Left ventricle myocardium inferior (tissue), 1 donor: ENCODE measurements around the gene CA10. TPM values are rescaled to one million over a fixed set of nuclear protein-coding genes. Genes with fewer than 3 reads are reported as not detected.

ENCODE experiments used
- DNase-seq: peaks from one replicate; pipeline ENCODE4 v3.0.0-alpha.2; 2020
- H3K27ac ChIP-seq: fragments of 200-600 bp; replicated peaks from 2 replicates; pipeline ENCODE4 v1.8.0; 2021
- H3K27me3 ChIP-seq: fragments of 200-600 bp; 2 replicates; pipeline ENCODE4 v1.8.0; 2021; ENCODE audit warnings: low read depth
- H3K36me3 ChIP-seq: fragments of 200-600 bp; 2 replicates; pipeline ENCODE4 v1.8.0; 2021
- H3K4me1 ChIP-seq: fragments of 200-600 bp; 2 replicates; pipeline ENCODE4 v1.8.0; 2021
- H3K4me3 ChIP-seq: fragments of 200-600 bp; 2 replicates; pipeline ENCODE4 v1.8.0; 2021; ENCODE audit warnings: mild to moderate bottlenecking, moderate library complexity
- H3K9me3 ChIP-seq: fragments of 200-600 bp; replicated peaks from 2 replicates; pipeline ENCODE4 v1.8.0; 2021
- CTCF ChIP-seq: fragments of 200-600 bp; IDR thresholded peaks from 2 replicates; pipeline ENCODE4 v1.8.0; 2021; ENCODE audit warnings: antibody characterized with exemption, mild to moderate bottlenecking, borderline replicate concordance
- intact Hi-C: fragments of 100-400 bp; cut with micrococcal nuclease; formaldehyde crosslinking; loops from one replicate; pipeline ENCODE4 v1.11.0; 2022
- total RNA-seq: library from RNA; stranded (reverse); fragmentation: NEBNext Ultra II Directional; extraction: Animal tissue kit (Norgen Biotek cat#: 25700); gene quantifications from one replicate; pipeline ENCODE4 v1.2.1, GENCODE V29; 2021
- donor health status: DM: no; HTN: yes; CAD: no; lungs with severe emphysema.

The CA10 gene
- total RNA-seq, 1 donor from 2014 or later = not detected

DNA sequence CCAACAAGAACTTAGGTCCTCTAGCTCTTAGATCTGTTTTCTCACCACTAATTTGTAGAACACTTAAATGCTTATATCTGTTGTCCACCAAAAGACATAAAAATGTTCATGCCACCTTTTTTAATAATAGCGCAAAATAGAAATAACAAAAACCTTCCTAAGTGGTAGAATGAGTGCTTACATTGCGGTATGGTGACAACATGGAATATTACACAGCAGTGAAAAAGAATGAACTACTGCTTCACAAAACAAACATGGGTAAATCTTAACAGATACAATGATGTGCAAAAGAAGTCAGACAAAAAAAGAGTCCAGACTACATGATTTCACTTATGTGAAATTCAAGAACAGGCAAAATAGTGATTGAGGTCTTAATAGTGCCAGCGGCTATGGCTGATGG, 351.1 kb downstream of the CA10 start:
- H3K36me3 ChIP-seq = no peaks in the 10 kb centered on the region
- peaks cover 7% of the 10 kb centered on the region for H3K9me3 ChIP-seq
- no peak for DNase-seq
- TF ChIP-seq CTCF = no peak
- no peak overlapping the region for H3K27ac ChIP-seq
- intact Hi-C loops = no loop called here
- H3K4me1 ChIP-seq = no peaks in the 10 kb centered on the region
- peaks cover 9% of the 10 kb centered on the region for H3K27me3 ChIP-seq
- H3K4me3 ChIP-seq = no peak overlapping the region

DNA sequence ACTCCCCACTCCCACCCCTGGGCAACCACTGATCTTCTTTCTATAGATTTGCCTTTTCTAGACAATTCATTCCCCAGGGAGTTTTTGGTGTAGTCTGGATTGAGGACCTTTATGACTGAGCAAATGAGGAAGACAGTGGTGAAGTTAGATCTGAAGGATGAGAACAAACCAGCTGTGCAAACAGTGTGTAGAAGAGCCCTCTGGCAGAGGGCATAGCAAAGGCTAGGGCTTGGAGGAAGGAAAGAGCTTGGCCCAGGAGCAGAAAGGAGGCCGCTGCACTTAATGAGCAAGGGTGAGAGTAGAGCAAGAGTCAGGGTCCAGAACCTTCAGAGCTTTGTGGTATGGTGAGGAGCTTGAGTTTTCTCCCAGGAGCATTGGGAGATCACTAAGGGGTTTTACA, 352.7 kb downstream of the CA10 start:
- intact Hi-C loops = no loop called here
- H3K4me1 ChIP-seq = no peaks in the 10 kb centered on the region
- no peak overlapping the region for H3K4me3 ChIP-seq
- H3K27me3 ChIP-seq = peaks cover 9% of the 10 kb centered on the region
- TF ChIP-seq CTCF = no peak
- peaks cover 3% of the 10 kb centered on the region for H3K9me3 ChIP-seq
- no peaks in the 10 kb centered on the region for H3K36me3 ChIP-seq
- no peak for DNase-seq
- H3K27ac ChIP-seq = no peak overlapping the region

GRCh38 chr17:51805185-51805584, 353.3 kb downstream of the CA10 start:
- H3K9me3 ChIP-seq = peaks cover 3% of the 10 kb centered on the region
- no peak for DNase-seq
- H3K4me1 ChIP-seq = no peaks in the 10 kb centered on the region
- no peak overlapping the region for H3K27ac ChIP-seq
- H3K4me3 ChIP-seq = no peak overlapping the region
- intact Hi-C loops = no loop called here
- H3K36me3 ChIP-seq = no peaks in the 10 kb centered on the region
- H3K27me3 ChIP-seq = peaks cover 9% of the 10 kb centered on the region
- TF ChIP-seq CTCF = no peak

- no peak for DNase-seq
- Histone ChIP-seq H3K4me3 (no peak overlapping the region), H3K27ac (no peak overlapping the region), H3K36me3 (no peaks in the 10 kb centered on the region), H3K9me3 (peaks cover 3% of the 10 kb centered on the region), H3K4me1 (no peaks in the 10 kb centered on the region), H3K27me3 (peaks cover 9% of the 10 kb centered on the region)
- intact Hi-C loops = no loop called here
- TF ChIP-seq CTCF = no peak
Observed at GRCh38 chr17:51803161-51803560, 355.4 kb downstream of the CA10 start.

DNA sequence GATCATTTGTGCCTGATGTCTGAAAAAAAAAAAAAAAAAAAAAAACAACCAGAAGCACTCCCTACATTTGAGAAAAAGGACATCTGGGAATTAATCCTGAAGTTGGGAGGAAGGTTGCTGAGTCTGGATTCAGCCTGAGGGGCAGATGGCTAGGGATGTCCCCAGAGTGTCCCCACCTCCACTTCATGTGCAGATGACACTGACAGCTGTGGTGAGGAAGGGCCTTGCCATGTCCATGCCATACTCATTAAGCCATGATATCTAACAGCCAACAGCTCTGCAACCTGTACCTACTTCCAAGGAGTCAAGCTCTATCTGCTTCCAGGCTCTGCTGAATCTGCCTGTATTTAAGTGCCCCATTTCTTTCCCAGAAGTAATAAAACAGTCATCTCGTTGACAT, 356.0 kb downstream of the CA10 start:
- intact Hi-C loops = no loop called here
- DNase-seq = no peak
- no peak overlapping the region for H3K4me3 ChIP-seq
- no peaks in the 10 kb centered on the region for H3K4me1 ChIP-seq
- TF ChIP-seq CTCF = no peak
- peaks cover 2% of the 10 kb centered on the region for H3K9me3 ChIP-seq
- H3K36me3 ChIP-seq = no peaks in the 10 kb centered on the region
- peaks cover 9% of the 10 kb centered on the region for H3K27me3 ChIP-seq
- H3K27ac ChIP-seq = no peak overlapping the region

GRCh38 chr17:51801626-51802025, 356.9 kb downstream of the CA10 start:
- Histone ChIP-seq H3K4me1 (no peaks in the 10 kb centered on the region), H3K9me3 (no peaks in the 10 kb centered on the region), H3K27me3 (peaks cover 14% of the 10 kb centered on the region), H3K27ac (no peak overlapping the region), H3K4me3 (no peak overlapping the region), H3K36me3 (no peaks in the 10 kb centered on the region)
- DNase-seq = no peak
- TF ChIP-seq CTCF = no peak
- intact Hi-C loops = no loop called here
